ENCODE results near the gene SLC25A22. TPM values are rescaled to one million over a fixed set of nuclear protein-coding genes. Genes with fewer than 3 reads are reported as not detected.
A peak's percentile ranks its signal among the peaks of the same experiment; 100 is the strongest.

SLC25A22 gene
- total and polyA plus RNA-seq, 7 donors: 3.8 to 26.4 (median 7.2) TPM

- intact Hi-C loops (cut with DNase I): loop anchor here (5.0 kb wide), 1 partner anchor 51 kb away; the partner anchor contains the start of gene SLC25A22
- TF ChIP-seq POLR2AphosphoS5 (IDR thresholded peaks at IDR 0.05): no peak
- no peak for TF ChIP-seq POLR2A (IDR thresholded peaks at IDR 0.05)
- no peak for TF ChIP-seq CTCF (IDR thresholded peaks at IDR 0.05)
- no peak for TF ChIP-seq EP300 (IDR thresholded peaks at IDR 0.05)
- H3K36me3 ChIP-seq: no peaks in the 10 kb centered on the region
- H3K27me3 ChIP-seq: no peaks in the 10 kb centered on the region
- H3K9me3 ChIP-seq: no peaks in the 10 kb centered on the region
- WGBS, 2 donors: 26 to 27% methylated on average over 46 of the region's 46 CpGs
- peak; percentile 65 for DNase-seq
- H3K4me3 ChIP-seq: peak overlapping the region; percentile 76 to 99 (median 97)
- H3K27ac ChIP-seq: peak overlapping the region; percentile 82 to 89 (median 87)
- H3K4me1 ChIP-seq: peaks cover 0 to 30% (median 22%) of the 10 kb centered on the region in 4 donors
These were observed 51.6 kb downstream of the SLC25A22 start for GRCh38 chr11:746289-747157.

GRCh38 chr11:745428-745827, 52.7 kb downstream of the SLC25A22 start:
- no peak for DNase-seq
- TF ChIP-seq CTCF (IDR thresholded peaks at IDR 0.05) (no peak), POLR2AphosphoS5 (IDR thresholded peaks at IDR 0.05) (no peak), EP300 (IDR thresholded peaks at IDR 0.05) (no peak), POLR2A (IDR thresholded peaks at IDR 0.05) (no peak)
- Histone ChIP-seq H3K9me3 (no peaks in the 10 kb centered on the region), H3K4me3 (no peak overlapping the region), H3K27ac (no peak overlapping the region), H3K4me1 (peaks cover 0 to 30% (median 22%) of the 10 kb centered on the region in 4 donors), H3K27me3 (peaks cover 0 to 4% (median 0%) of the 10 kb centered on the region in 3 donors), H3K36me3 (no peaks in the 10 kb centered on the region)
- 28 to 40% methylated on average over 1 of the region's 1 CpG for WGBS, 2 donors
- intact Hi-C loops (cut with DNase I): loop anchor here (5.0 kb wide), 1 partner anchor 52 kb away; the partner anchor contains the start of gene SLC25A22

GRCh38 chr11:742571-743201, 55.4 kb downstream of the SLC25A22 start:
- WGBS, 2 donors: 93% methylated on average over 4 of the region's 4 CpGs
- intact Hi-C loops (cut with DNase I): no loop called here
- TF ChIP-seq EP300 (IDR thresholded peaks at IDR 0.05) (no peak), CTCF (IDR thresholded peaks at IDR 0.05) (no peak), POLR2A (IDR thresholded peaks at IDR 0.05) (no peak), POLR2AphosphoS5 (IDR thresholded peaks at IDR 0.05) (no peak)

GRCh38 chr11:742156-742546, 55.9 kb downstream of the SLC25A22 start:
- intact Hi-C loops (cut with DNase I): no loop called here
- no peak for DNase-seq
- Histone ChIP-seq H3K27ac (no peak overlapping the region), H3K9me3 (no peaks in the 10 kb centered on the region), H3K4me1 (peaks cover 0 to 9% (median 7%) of the 10 kb centered on the region in 4 donors), H3K36me3 (no peaks in the 10 kb centered on the region), H3K27me3 (peaks cover 0 to 4% (median 0%) of the 10 kb centered on the region in 3 donors), H3K4me3 (no peak overlapping the region)
- 60 to 90% methylated on average over 3 of the region's 3 CpGs for WGBS, 2 donors
- TF ChIP-seq POLR2A (IDR thresholded peaks at IDR 0.05) (no peak), CTCF (IDR thresholded peaks at IDR 0.05) (no peak), POLR2AphosphoS5 (IDR thresholded peaks at IDR 0.05) (no peak)

More at GRCh38 chr11:742571-743201, 55.4 kb downstream of the SLC25A22 start:
- H3K36me3 ChIP-seq: no peaks in the 10 kb centered on the region
- no peak overlapping the region for H3K4me3 ChIP-seq
- H3K27ac ChIP-seq: no peak overlapping the region
- H3K27me3 ChIP-seq: peaks cover 0 to 4% (median 0%) of the 10 kb centered on the region in 3 donors
- H3K4me1 ChIP-seq: peaks cover 0 to 9% (median 7%) of the 10 kb centered on the region in 4 donors
- H3K9me3 ChIP-seq: no peaks in the 10 kb centered on the region
- DNase-seq: no peak

Small RNAs within 50 kb of the gene (small RNA-seq; reads per million reads assigned to genes)
- gene SNORA52: 0 reads per million in 3 donors

Other genes starting within 250 kb of the SLC25A22 start
- 1 to 10 TPM in 1 of 4 donors, under 1 TPM in 2, not detected in 1; 0.66 to 1.4 (median 0.68) TPM for gene LMNTD2, start 237.5 kb downstream of the SLC25A22 start, total RNA-seq
- 1 to 10 TPM; 1.2 to 6.3 (median 3.5) TPM for gene LMNTD2, start 237.5 kb downstream of the SLC25A22 start, polyA plus RNA-seq
- gene RASSF7, start 237.3 kb downstream of the SLC25A22 start, total RNA-seq: 1 to 10 TPM; 3.0 to 5.4 (median 3.8) TPM
- 100 to 1,000 TPM in 1 of 3 donors, 10 to 100 TPM in 2; 72.4 to 122 (median 94.9) TPM for gene RASSF7, start 237.3 kb downstream of the SLC25A22 start, polyA plus RNA-seq
- gene PHRF1, start 221.8 kb downstream of the SLC25A22 start, total RNA-seq: 10 to 100 TPM; 11.8 to 21.2 (median 17.9) TPM
- gene PHRF1, start 221.8 kb downstream of the SLC25A22 start, polyA plus RNA-seq: 10 to 100 TPM in 2 of 3 donors, 1 to 10 TPM in 1; 6.6 to 29.3 (median 11.3) TPM
- gene IRF7, start 182.3 kb downstream of the SLC25A22 start, total RNA-seq: 10 to 100 TPM in 3 of 4 donors, 1 to 10 TPM in 1; 8.6 to 18.2 (median 14.2) TPM
- gene IRF7, start 182.3 kb downstream of the SLC25A22 start, polyA plus RNA-seq: 10 to 100 TPM; 10.8 to 73.9 (median 26.8) TPM
- 1 to 10 TPM in 2 of 4 donors, not detected in 2; 1.8 to 1.9 TPM for gene CDHR5, start 173.3 kb downstream of the SLC25A22 start, total RNA-seq
- 100 to 1,000 TPM in 1 of 3 donors, 10 to 100 TPM in 2; 18.0 to 136 (median 29.4) TPM for gene CDHR5, start 173.3 kb downstream of the SLC25A22 start, polyA plus RNA-seq
- not detected for gene SCT, start 171.1 kb downstream of the SLC25A22 start, total RNA-seq
- gene SCT, start 171.1 kb downstream of the SLC25A22 start, polyA plus RNA-seq: 1 to 10 TPM in 1 of 3 donors, not detected in 2; 1.1 TPM
- 1 to 10 TPM in 1 of 4 donors, under 1 TPM in 1, not detected in 2; 0.41 to 2.2 TPM for gene DRD4, start 161.0 kb downstream of the SLC25A22 start, total RNA-seq
- under 1 TPM in 1 of 3 donors, not detected in 2; 0.28 TPM for gene DRD4, start 161.0 kb downstream of the SLC25A22 start, polyA plus RNA-seq
- gene DEAF1, start 103.1 kb downstream of the SLC25A22 start, total RNA-seq: 10 to 100 TPM; 15.1 to 29.6 (median 22.2) TPM
- 10 to 100 TPM; 11.3 to 18.6 (median 14.4) TPM for gene DEAF1, start 103.1 kb downstream of the SLC25A22 start, polyA plus RNA-seq
- gene TMEM80, start 102.5 kb downstream of the SLC25A22 start, total RNA-seq: 10 to 100 TPM; 20.9 to 41.5 (median 39.6) TPM
- gene TMEM80, start 102.5 kb downstream of the SLC25A22 start, polyA plus RNA-seq: 10 to 100 TPM in 2 of 3 donors, 1 to 10 TPM in 1; 7.9 to 27.6 (median 25.7) TPM
- gene EPS8L2, start 92.0 kb downstream of the SLC25A22 start, total RNA-seq: 10 to 100 TPM in 2 of 4 donors, 1 to 10 TPM in 2; 5.4 to 15.6 (median 11.6) TPM
- 100 to 1,000 TPM; 153 to 168 (median 155) TPM for gene EPS8L2, start 92.0 kb downstream of the SLC25A22 start, polyA plus RNA-seq
- gene TALDO1, start 50.8 kb downstream of the SLC25A22 start, total RNA-seq: 100 to 1,000 TPM in 2 of 4 donors, 10 to 100 TPM in 2; 94.6 to 133 (median 108) TPM
- 100 to 1,000 TPM; 142 to 177 (median 170) TPM for gene TALDO1, start 50.8 kb downstream of the SLC25A22 start, polyA plus RNA-seq
- 10 to 100 TPM in 3 of 4 donors, 1 to 10 TPM in 1; 6.7 to 26.3 (median 14.9) TPM for gene GATD1, start 20.8 kb downstream of the SLC25A22 start, total RNA-seq
- 10 to 100 TPM in 2 of 3 donors, 1 to 10 TPM in 1; 7.8 to 55.9 (median 40.0) TPM for gene GATD1, start 20.8 kb downstream of the SLC25A22 start, polyA plus RNA-seq
- gene CEND1, start 8.2 kb downstream of the SLC25A22 start, total RNA-seq: 1 to 10 TPM; 1.8 to 3.6 (median 2.6) TPM
- 1 to 10 TPM in 1 of 3 donors, not detected in 2; 2.0 TPM for gene CEND1, start 8.2 kb downstream of the SLC25A22 start, polyA plus RNA-seq
- gene PIDD1, start 7.0 kb upstream of the SLC25A22 start, total RNA-seq: 10 to 100 TPM in 2 of 4 donors, 1 to 10 TPM in 2; 6.7 to 26.6 (median 11.4) TPM
- 10 to 100 TPM in 1 of 3 donors, 1 to 10 TPM in 2; 4.9 to 28.8 (median 6.0) TPM for gene PIDD1, start 7.0 kb upstream of the SLC25A22 start, polyA plus RNA-seq
- 100 to 1,000 TPM; 405 to 632 (median 412) TPM for gene RPLP2, start 11.7 kb upstream of the SLC25A22 start, total RNA-seq
- 1,000 to 10,000 TPM; 1,208 to 2,533 (median 1,777) TPM for gene RPLP2, start 11.7 kb upstream of the SLC25A22 start, polyA plus RNA-seq
- 10 to 100 TPM; 26.3 to 39.6 (median 34.6) TPM for gene PNPLA2, start 20.6 kb upstream of the SLC25A22 start, total RNA-seq
- gene PNPLA2, start 20.6 kb upstream of the SLC25A22 start, polyA plus RNA-seq: 100 to 1,000 TPM in 1 of 3 donors, 10 to 100 TPM in 2; 35.4 to 137 (median 47.6) TPM
- 1 to 10 TPM; 1.5 to 9.5 (median 4.6) TPM for gene CRACR2B, start 29.6 kb upstream of the SLC25A22 start, total RNA-seq
- gene CRACR2B, start 29.6 kb upstream of the SLC25A22 start, polyA plus RNA-seq: 100 to 1,000 TPM in 1 of 3 donors, 10 to 100 TPM in 2; 32.1 to 149 (median 46.8) TPM
- 100 to 1,000 TPM in 3 of 4 donors, 10 to 100 TPM in 1; 84.4 to 343 (median 278) TPM for gene CD151, start 34.7 kb upstream of the SLC25A22 start, total RNA-seq
- gene CD151, start 34.7 kb upstream of the SLC25A22 start, polyA plus RNA-seq: 100 to 1,000 TPM in 1 of 3 donors, 10 to 100 TPM in 2; 91.9 to 436 (median 92.7) TPM
- 10 to 100 TPM; 34.9 to 75.3 (median 52.0) TPM for gene POLR2L, start 44.2 kb upstream of the SLC25A22 start, total RNA-seq
- gene POLR2L, start 44.2 kb upstream of the SLC25A22 start, polyA plus RNA-seq: 100 to 1,000 TPM; 139 to 198 (median 143) TPM
- 10 to 100 TPM; 79.2 to 92.7 (median 82.9) TPM for gene TSPAN4, start 44.6 kb upstream of the SLC25A22 start, total RNA-seq
- 10 to 100 TPM in 2 of 3 donors, 1 to 10 TPM in 1; 8.8 to 41.0 (median 15.0) TPM for gene TSPAN4, start 44.6 kb upstream of the SLC25A22 start, polyA plus RNA-seq
- gene CHID1, start 112.5 kb upstream of the SLC25A22 start, total RNA-seq: 10 to 100 TPM; 45.7 to 52.3 (median 48.0) TPM
- gene CHID1, start 112.5 kb upstream of the SLC25A22 start, polyA plus RNA-seq: 10 to 100 TPM; 16.9 to 52.0 (median 18.0) TPM
- 10 to 100 TPM; 42.6 to 78.4 (median 53.1) TPM for gene AP2A2, start 127.6 kb upstream of the SLC25A22 start, total RNA-seq
- gene AP2A2, start 127.6 kb upstream of the SLC25A22 start, polyA plus RNA-seq: 10 to 100 TPM; 21.0 to 47.0 (median 31.4) TPM
- not detected for gene MUC6, start 238.4 kb upstream of the SLC25A22 start, total RNA-seq
- gene MUC6, start 238.4 kb upstream of the SLC25A22 start, polyA plus RNA-seq: under 1 TPM in 2 of 3 donors, not detected in 1; under 0.01 to 0.04 TPM